SK-N-MC (cell line): ENCODE data around the gene PIK3R1.
A peak's percentile ranks its signal among the peaks of the same experiment; 100 is the strongest.

ENCODE experiments used
- DNase-seq: peaks from one replicate; pipeline ENCODE4 v3.0.0-alpha.2; 2011; ENCODE audit warnings: low read depth, low spot score
- H3K27ac ChIP-seq: fragments of 200-600 bp; sonication (generic); 2 replicates; pipeline ENCODE4 v1.5.1; 2016; ENCODE audit warnings: mixed run types
- H3K36me3 ChIP-seq: fragments of 200-600 bp; sonication (generic); 2 replicates; pipeline ENCODE4 v1.6.1; 2017; ENCODE audit warnings: antibody characterized with exemption, low read length, mixed read lengths; ENCODE audit not compliant: insufficient read depth
- H3K4me3 ChIP-seq: fragments of 200-600 bp; sonication (generic); 2 replicates; pipeline ENCODE4 v1.5.1; 2016
- H3K9ac ChIP-seq: fragments of 200-600 bp; sonication (generic); 2 replicates; pipeline ENCODE4 v1.8.0; 2017; ENCODE audit warnings: mixed run types, mixed read lengths; ENCODE audit not compliant: insufficient read length
- H3K9me3 ChIP-seq: fragments of 200-600 bp; sonication (generic); 2 replicates; pipeline ENCODE4 v1.6.1; 2017; ENCODE audit warnings: low read depth, mild to moderate bottlenecking, antibody characterized with exemption, low read length, moderate library complexity, mixed read lengths
- EZH2 ChIP-seq: fragments of 200-600 bp; sonication (generic); IDR thresholded peaks from one replicate; pipeline ENCODE4 v1.6.1; 2017; ENCODE audit warnings: antibody characterized with exemption
- FOXP2 ChIP-seq: optimal IDR thresholded peaks from 2 replicates; pipeline ENCODE3; 2011; ENCODE audit warnings: mild to moderate bottlenecking, moderate library complexity; ENCODE audit not compliant: insufficient read depth; ENCODE audit errors: extremely low read length, control extremely low read depth
- POLR2AphosphoS5 ChIP-seq: IDR thresholded peaks from 2 replicates; pipeline ENCODE4 v1.6.1; 2012; ENCODE audit warnings: mild to moderate bottlenecking, low read depth, low read length, borderline replicate concordance

The PIK3R1 gene

DNA sequence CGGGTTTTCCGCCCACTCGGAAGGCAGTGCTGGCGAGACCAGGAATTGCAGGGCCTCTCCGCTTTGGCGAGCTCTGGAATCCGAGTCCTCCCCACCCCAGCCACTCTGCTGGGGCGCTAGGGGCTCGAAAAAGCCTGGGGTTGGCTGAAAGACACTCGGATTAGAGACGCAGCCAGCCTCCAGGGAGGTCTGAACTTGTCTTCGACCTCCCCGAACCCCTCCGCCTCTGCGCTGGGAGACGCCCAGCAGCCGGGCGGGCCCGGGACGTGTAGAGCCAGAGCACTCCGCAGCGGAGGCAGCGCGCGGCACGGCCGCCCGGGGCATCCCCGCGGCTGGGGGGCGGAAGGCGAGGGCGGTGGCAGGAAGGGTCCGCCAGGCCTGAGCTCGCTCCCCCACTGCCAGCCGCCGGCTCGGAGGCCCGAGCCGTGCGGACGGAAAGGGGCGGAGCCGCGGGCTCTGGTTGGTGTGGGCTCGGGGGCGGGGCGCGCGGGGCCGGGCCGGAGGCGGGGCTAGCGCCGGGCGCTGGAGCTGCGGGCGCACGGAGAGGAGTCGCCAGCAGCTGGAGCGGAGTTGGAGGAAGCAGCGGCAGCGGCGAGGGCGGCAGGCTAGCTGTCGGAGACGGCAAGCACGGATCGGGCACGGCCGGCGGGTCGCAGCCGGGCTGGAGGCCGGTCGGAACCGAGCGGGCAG lies at the start of gene PIK3R1:
PIK3R1 (plus strand) TSS at position 549 of the 690 bp plus-strand sequence. CDS start 10,920 bp downstream, outside the sequence.
- H3K36me3 ChIP-seq = peaks cover 12% of the 10 kb centered on the region
- peak within 1 kb of the TSS; percentile 83 for H3K4me3 ChIP-seq
- TF ChIP-seq EZH2 (no peak), FOXP2 (no peak), POLR2AphosphoS5 (peak; percentile 80)
- H3K9ac ChIP-seq = peak within 1 kb of the TSS; percentile 78
- no peak for DNase-seq
- H3K27ac ChIP-seq = peak within 1 kb of the TSS; percentile 44; the same call in 1 of the 2 replicates
- H3K9me3 ChIP-seq = no peaks in the 10 kb centered on the region

DNA sequence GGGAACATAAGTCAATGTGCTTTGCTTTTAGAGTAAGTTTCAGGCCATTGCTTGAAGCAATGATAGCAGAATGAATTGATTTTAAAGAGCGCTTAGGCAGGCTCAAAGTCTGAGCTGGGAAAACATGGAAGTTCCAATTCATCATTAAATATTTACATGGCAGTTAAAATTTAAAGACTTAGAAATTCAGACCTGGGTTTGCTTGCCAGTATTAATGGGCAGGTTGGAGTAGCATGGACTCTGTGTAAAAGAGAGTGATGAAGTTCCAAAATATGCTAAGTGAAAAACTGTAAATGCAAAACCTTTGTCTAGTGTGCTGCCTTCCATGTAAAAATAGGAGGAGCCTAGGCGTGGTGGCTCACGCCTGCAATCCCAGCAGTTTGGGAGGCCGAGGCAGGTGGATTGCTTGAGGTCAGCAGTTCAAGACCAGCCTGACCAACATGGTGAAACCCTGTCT lies 48.3 kb upstream of the PIK3R1 start:
- Histone ChIP-seq H3K27ac (no peak overlapping the region), H3K36me3 (no peaks in the 10 kb centered on the region), H3K9ac (no peak overlapping the region), H3K9me3 (no peaks in the 10 kb centered on the region), H3K4me3 (no peak overlapping the region)
- TF ChIP-seq EZH2 = no peak
- no peak for TF ChIP-seq POLR2AphosphoS5
- TF ChIP-seq FOXP2 = no peak
- DNase-seq = no peak

GRCh38 chr5:68169903-68170302 lies 45.7 kb upstream of the PIK3R1 start:
- Histone ChIP-seq H3K9ac (no peak overlapping the region), H3K9me3 (no peaks in the 10 kb centered on the region), H3K27ac (no peak overlapping the region), H3K36me3 (no peaks in the 10 kb centered on the region), H3K4me3 (no peak overlapping the region)
- DNase-seq = no peak
- TF ChIP-seq FOXP2 (no peak), POLR2AphosphoS5 (no peak), EZH2 (no peak)

GRCh38 chr5:68170826-68171558 lies 44.6 kb upstream of the PIK3R1 start:
- no peaks in the 10 kb centered on the region for H3K36me3 ChIP-seq
- H3K9me3 ChIP-seq = no peaks in the 10 kb centered on the region
- H3K4me3 ChIP-seq = no peak overlapping the region
- no peak for DNase-seq
- no peak for TF ChIP-seq FOXP2
- TF ChIP-seq EZH2 = no peak
- no peak for TF ChIP-seq POLR2AphosphoS5
- H3K27ac ChIP-seq = no peak overlapping the region
- no peak overlapping the region for H3K9ac ChIP-seq

- TF ChIP-seq EZH2 = no peak
- no peak for TF ChIP-seq FOXP2
- TF ChIP-seq POLR2AphosphoS5 = no peak
- H3K36me3 ChIP-seq = no peaks in the 10 kb centered on the region
- no peaks in the 10 kb centered on the region for H3K9me3 ChIP-seq
- no peak for DNase-seq
- no peak overlapping the region for H3K27ac ChIP-seq
- H3K9ac ChIP-seq = no peak overlapping the region
- H3K4me3 ChIP-seq = no peak overlapping the region
These were observed 43.2 kb upstream of the PIK3R1 start for GRCh38 chr5:68172314-68172713.

GRCh38 chr5:68173007-68173406 lies 42.5 kb upstream of the PIK3R1 start:
- H3K4me3 ChIP-seq = no peak overlapping the region
- no peaks in the 10 kb centered on the region for H3K36me3 ChIP-seq
- no peaks in the 10 kb centered on the region for H3K9me3 ChIP-seq
- DNase-seq = no peak
- no peak overlapping the region for H3K9ac ChIP-seq
- no peak overlapping the region for H3K27ac ChIP-seq
- TF ChIP-seq POLR2AphosphoS5 (no peak), FOXP2 (no peak), EZH2 (no peak)

- no peak for DNase-seq
- H3K27ac ChIP-seq = no peak overlapping the region
These were observed 39.3 kb upstream of the PIK3R1 start for GRCh38 chr5:68176253-68176652.

DNA sequence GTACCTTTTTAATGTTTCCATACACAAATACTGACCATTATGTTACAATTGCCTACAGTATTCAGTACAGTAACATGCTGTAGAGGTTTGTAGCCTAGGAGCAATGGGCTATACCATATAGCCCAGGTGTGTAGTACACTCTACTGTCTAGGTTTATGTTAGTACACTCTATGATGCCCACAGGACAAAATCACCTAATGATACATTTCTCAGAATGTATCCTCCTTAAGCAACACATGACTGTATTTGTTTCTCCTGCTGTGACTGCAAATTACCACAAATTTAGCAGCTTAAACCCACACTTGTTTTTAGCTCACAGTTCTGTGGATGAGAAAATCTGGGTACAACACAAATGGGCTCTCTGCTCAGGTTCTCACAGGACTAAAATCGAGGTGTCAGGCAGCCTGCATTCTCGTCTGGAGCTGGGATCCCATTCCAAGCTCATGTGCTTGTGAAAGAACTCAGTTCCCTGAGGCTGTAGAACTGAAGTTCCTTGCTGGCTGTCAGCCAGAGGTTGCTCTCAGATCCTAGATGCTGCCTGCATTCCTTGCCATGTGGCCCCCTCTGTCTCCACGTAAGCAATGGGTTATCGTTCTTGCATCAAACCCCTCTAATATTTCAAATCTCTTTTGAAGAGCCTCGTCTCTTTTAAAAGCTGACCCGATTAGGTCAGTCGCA lies 38.6 kb upstream of the PIK3R1 start:
- Histone ChIP-seq H3K9me3 (no peaks in the 10 kb centered on the region), H3K4me3 (no peak overlapping the region), H3K36me3 (no peaks in the 10 kb centered on the region), H3K9ac (no peak overlapping the region), H3K27ac (no peak overlapping the region)
- DNase-seq = peak; percentile 20
- TF ChIP-seq EZH2 (no peak), POLR2AphosphoS5 (no peak), FOXP2 (no peak)

More at GRCh38 chr5:68176253-68176652, 39.3 kb upstream of the PIK3R1 start:
- H3K36me3 ChIP-seq = no peaks in the 10 kb centered on the region
- TF ChIP-seq POLR2AphosphoS5 (no peak), EZH2 (no peak), FOXP2 (no peak)
- H3K9me3 ChIP-seq = no peaks in the 10 kb centered on the region
- H3K4me3 ChIP-seq = no peak overlapping the region
- H3K9ac ChIP-seq = no peak overlapping the region
